Measurements from ENCODE around the gene FSD1. TPM values are rescaled to one million over a fixed set of nuclear protein-coding genes. Genes with fewer than 3 reads are reported as not detected.

The FSD1 gene
- total RNA-seq, 2 experiments from 2014 or later: 19.8 to 23.2 TPM

GRCh38 chr19:4329858-4330257 is 25.5 kb downstream of the FSD1 start:
- Histone ChIP-seq H3K79me2 (ENCODE audit: insufficient read depth, low read depth, low read length) (no peaks in the 10 kb centered on the region), H4K20me1 (ENCODE audit: insufficient read depth, low read length) (no peaks in the 10 kb centered on the region), H3K27ac (ENCODE audit: low read depth, low read length, poor library complexity, severe bottlenecking) (no peak overlapping the region), H3K4me2 (ENCODE audit: low read length) (no peak overlapping the region), H3K4me1 (ENCODE audit: insufficient read depth, low read length, poor library complexity, severe bottlenecking) (peaks cover 8% of the 10 kb centered on the region), H2AFZ (ENCODE audit: low read length) (no peak overlapping the region), H3K4me3 (ENCODE audit: low read depth, low read length, poor library complexity, severe bottlenecking) (no peak overlapping the region), H3K9me3 (ENCODE audit: low read length) (no peaks in the 10 kb centered on the region), H3K36me3 (ENCODE audit: insufficient read depth, low read length) (no peaks in the 10 kb centered on the region), H3K9me2 (ENCODE audit: insufficient read depth, low read length) (no peaks in the 10 kb centered on the region)
- intact Hi-C loops (cut with micrococcal nuclease; ENCODE audit: unreplicated experiment): no loop called here
- TF ChIP-seq CTCF (conservative IDR thresholded peaks at IDR 0.05; ENCODE audit: low read length) (no peak), EZH2phosphoT487 (IDR thresholded peaks at IDR 0.05; ENCODE audit: borderline replicate concordance, low read depth, low read length) (no peak)
- BruUV-seq (replicated peaks): no TSS peak
- no peak for DNase-seq (ENCODE audit: low spot score)
- ChIA-PET CTCF (ENCODE audit: unreplicated experiment) (no interaction called here), POLR2A (no interaction called here)

- H3K27ac ChIP-seq (ENCODE audit: low read depth, low read length, poor library complexity, severe bottlenecking): no peak overlapping the region
- DNase-seq (ENCODE audit: low spot score): no peak
- ChIA-PET POLR2A (no interaction called here), CTCF (ENCODE audit: unreplicated experiment) (no interaction called here)
- BruUV-seq (replicated peaks): no TSS peak
- no peaks in the 10 kb centered on the region for H3K9me3 ChIP-seq (ENCODE audit: low read length)
- intact Hi-C loops (cut with micrococcal nuclease; ENCODE audit: unreplicated experiment): no loop called here
- no peak overlapping the region for H2AFZ ChIP-seq (ENCODE audit: low read length)
- TF ChIP-seq CTCF (conservative IDR thresholded peaks at IDR 0.05; ENCODE audit: low read length): no peak
- no peak for TF ChIP-seq EZH2phosphoT487 (IDR thresholded peaks at IDR 0.05; ENCODE audit: borderline replicate concordance, low read depth, low read length)
- no peak overlapping the region for H3K4me2 ChIP-seq (ENCODE audit: low read length)
- H3K9me2 ChIP-seq (ENCODE audit: insufficient read depth, low read length): no peaks in the 10 kb centered on the region
- no peaks in the 10 kb centered on the region for H3K36me3 ChIP-seq (ENCODE audit: insufficient read depth, low read length)
- no peaks in the 10 kb centered on the region for H3K79me2 ChIP-seq (ENCODE audit: insufficient read depth, low read depth, low read length)
- no peaks in the 10 kb centered on the region for H4K20me1 ChIP-seq (ENCODE audit: insufficient read depth, low read length)
- H3K4me3 ChIP-seq (ENCODE audit: low read depth, low read length, poor library complexity, severe bottlenecking): no peak overlapping the region
- peaks cover 4% of the 10 kb centered on the region for H3K4me1 ChIP-seq (ENCODE audit: insufficient read depth, low read length, poor library complexity, severe bottlenecking)
Observed at GRCh38 chr19:4334929-4335570, 30.7 kb downstream of the FSD1 start.

- Histone ChIP-seq H3K9me3 (ENCODE audit: low read length) (no peaks in the 10 kb centered on the region), H2AFZ (ENCODE audit: low read length) (peak overlapping the region; percentile 37), H3K4me1 (ENCODE audit: insufficient read depth, low read length, poor library complexity, severe bottlenecking) (peaks cover 9% of the 10 kb centered on the region), H3K4me3 (ENCODE audit: low read depth, low read length, poor library complexity, severe bottlenecking) (peak overlapping the region; percentile 1), H3K36me3 (ENCODE audit: insufficient read depth, low read length) (no peaks in the 10 kb centered on the region), H3K4me2 (ENCODE audit: low read length) (peak overlapping the region; percentile 25), H3K9me2 (ENCODE audit: insufficient read depth, low read length) (no peaks in the 10 kb centered on the region), H3K27ac (ENCODE audit: low read depth, low read length, poor library complexity, severe bottlenecking) (no peak overlapping the region), H3K79me2 (ENCODE audit: insufficient read depth, low read depth, low read length) (no peaks in the 10 kb centered on the region), H4K20me1 (ENCODE audit: insufficient read depth, low read length) (no peaks in the 10 kb centered on the region)
- ChIA-PET POLR2A (no interaction called here), CTCF (ENCODE audit: unreplicated experiment) (no interaction called here)
- intact Hi-C loops (cut with micrococcal nuclease; ENCODE audit: unreplicated experiment): no loop called here
- TF ChIP-seq EZH2phosphoT487 (IDR thresholded peaks at IDR 0.05; ENCODE audit: borderline replicate concordance, low read depth, low read length) (no peak), CTCF (conservative IDR thresholded peaks at IDR 0.05; ENCODE audit: low read length) (no peak)
- no TSS peak for BruUV-seq (replicated peaks)
- no peak for DNase-seq (ENCODE audit: low spot score)
Observed at GRCh38 chr19:4337906-4338440, 33.6 kb downstream of the FSD1 start.

Data from OCI-LY7 (cell line).